Measurements from ENCODE around the gene CCDC171. TPM values are rescaled to one million over a fixed set of nuclear protein-coding genes. Genes with fewer than 3 reads are reported as not detected.

CCDC171 gene
- total RNA-seq, 1 experiment from 2014 or later = 2.6 TPM

- TF ChIP-seq, protein P1, sequence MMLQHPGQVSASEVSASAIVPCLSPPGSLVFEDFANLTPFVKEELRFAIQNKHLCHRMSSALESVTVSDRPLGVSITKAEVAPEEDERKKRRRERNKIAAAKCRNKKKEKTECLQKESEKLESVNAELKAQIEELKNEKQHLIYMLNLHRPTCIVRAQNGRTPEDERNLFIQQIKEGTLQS (IDR thresholded peaks at IDR 0.05) = no peak
- TF ChIP-seq FOSL1 (IDR thresholded peaks at IDR 0.05; ENCODE audit: low read depth) = no peak
- no peak for TF ChIP-seq YY1 (IDR thresholded peaks at IDR 0.05; ENCODE audit: extremely low read depth, insufficient replicate concordance, low read depth, low read length)
- no peak for TF ChIP-seq REST (IDR thresholded peaks at IDR 0.05; ENCODE audit: low read depth)
- TF ChIP-seq, protein P2, sequence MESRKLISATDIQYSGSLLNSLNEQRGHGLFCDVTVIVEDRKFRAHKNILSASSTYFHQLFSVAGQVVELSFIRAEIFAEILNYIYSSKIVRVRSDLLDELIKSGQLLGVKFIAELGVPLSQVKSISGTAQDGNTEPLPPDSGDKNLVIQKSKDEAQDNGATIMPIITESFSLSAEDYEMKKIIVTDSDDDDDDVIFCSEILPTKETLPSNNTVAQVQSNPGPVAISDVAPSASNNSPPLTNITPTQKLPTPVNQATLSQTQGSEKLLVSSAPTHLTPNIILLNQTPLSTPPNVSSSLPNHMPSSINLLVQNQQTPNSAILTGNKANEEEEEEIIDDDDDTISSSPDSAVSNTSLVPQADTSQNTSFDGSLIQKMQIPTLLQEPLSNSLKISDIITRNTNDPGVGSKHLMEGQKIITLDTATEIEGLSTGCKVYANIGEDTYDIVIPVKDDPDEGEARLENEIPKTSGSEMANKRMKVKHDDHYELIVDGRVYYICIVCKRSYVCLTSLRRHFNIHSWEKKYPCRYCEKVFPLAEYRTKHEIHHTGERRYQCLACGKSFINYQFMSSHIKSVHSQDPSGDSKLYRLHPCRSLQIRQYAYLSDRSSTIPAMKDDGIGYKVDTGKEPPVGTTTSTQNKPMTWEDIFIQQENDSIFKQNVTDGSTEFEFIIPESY (IDR thresholded peaks at IDR 0.05; ENCODE audit: extremely low read depth, insufficient replicate concordance, low read length) = no peak
- TF ChIP-seq CBX3 (IDR thresholded peaks at IDR 0.05; ENCODE audit: low read depth) = no peak
- TF ChIP-seq, protein P3, sequence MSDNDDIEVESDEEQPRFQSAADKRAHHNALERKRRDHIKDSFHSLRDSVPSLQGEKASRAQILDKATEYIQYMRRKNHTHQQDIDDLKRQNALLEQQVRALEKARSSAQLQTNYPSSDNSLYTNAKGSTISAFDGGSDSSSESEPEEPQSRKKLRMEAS (IDR thresholded peaks at IDR 0.05) = no peak
- TF ChIP-seq EGR1 (IDR thresholded peaks at IDR 0.05; ENCODE audit: low read depth) = no peak
- TF ChIP-seq TCF7L2 (IDR thresholded peaks at IDR 0.05; ENCODE audit: borderline replicate concordance, extremely low read depth, insufficient read depth, insufficient read length) = no peak
- no peak for TF ChIP-seq POLR2AphosphoS5 (IDR thresholded peaks at IDR 0.05; ENCODE audit: low read depth, low read length)
- TF ChIP-seq SRF (IDR thresholded peaks at IDR 0.05; ENCODE audit: low read depth) = no peak
- TF ChIP-seq EZH2 (IDR thresholded peaks at IDR 0.05) = no peak
- TF ChIP-seq CEBPB (IDR thresholded peaks at IDR 0.05; ENCODE audit: low read depth) = no peak
- TF ChIP-seq RAD21 (IDR thresholded peaks at IDR 0.05; ENCODE audit: low read depth) = no peak
- no peak for TF ChIP-seq EZH2phosphoT487 (IDR thresholded peaks at IDR 0.05; ENCODE audit: borderline replicate concordance)
- TF ChIP-seq JUND (IDR thresholded peaks at IDR 0.05) = no peak
- no peak for TF ChIP-seq ZFX (IDR thresholded peaks at IDR 0.05)
- no peak for TF ChIP-seq ELF1 (IDR thresholded peaks at IDR 0.05; ENCODE audit: borderline replicate concordance, low read depth)
- BruUV-seq (replicated peaks) = no TSS peak
- no peak overlapping the region for H3K4me3 ChIP-seq (replicated peaks in 1 of 2; ENCODE audit: low read depth in 1 of 2, low read length in 2 of 2)
- H3K27ac ChIP-seq (ENCODE audit: low read depth, low read length) = no peak overlapping the region
- ChIA-PET POLR2A (no interaction called here), CTCF (no interaction called here), RAD21 (ENCODE audit: low non-redundant PET in 1 of 2, low total read pairs in 2 of 2, uncharacterized antibody in 2 of 2, unreplicated experiment in 2 of 2) (no interaction called here)
- no peaks in the 10 kb centered on the region for H3K9me3 ChIP-seq (ENCODE audit: control insufficient read depth in 1 of 2, insufficient read depth in 1 of 2, low read depth in 1 of 2, low read length in 2 of 2)
- intact Hi-C loops (cut with micrococcal nuclease) = no loop called here
- no peaks in the 10 kb centered on the region for H4K20me1 ChIP-seq (ENCODE audit: insufficient read depth)
- ATAC-seq (no peak), DNase-seq (ENCODE audit: low read depth, low spot score) (no peak)
- no peak overlapping the region for H3K9ac ChIP-seq (ENCODE audit: low read length)
- no peak overlapping the region for H2AFZ ChIP-seq (ENCODE audit: low read depth, low read length, poor library complexity, severe bottlenecking)
- no peaks in the 10 kb centered on the region for H3K36me3 ChIP-seq (ENCODE audit: control insufficient read depth in 1 of 2, insufficient read depth in 2 of 2, low read length in 2 of 2)
- no peaks in the 10 kb centered on the region for H3K4me1 ChIP-seq (ENCODE audit: control insufficient read depth in 1 of 2, insufficient read depth in 2 of 2, low read length in 2 of 2)
- H3K9me2 ChIP-seq (ENCODE audit: insufficient read depth) = no peaks in the 10 kb centered on the region
- no peak overlapping the region for H3K4me2 ChIP-seq (ENCODE audit: low read length)
- H3K79me2 ChIP-seq (ENCODE audit: insufficient read depth, low read length) = no peaks in the 10 kb centered on the region
- no peaks in the 10 kb centered on the region for H3K27me3 ChIP-seq (ENCODE audit: insufficient read depth, low read length)
Observed at GRCh38 chr9:15720861-15721260, 168.0 kb downstream of the CCDC171 start.
